Upper lobe of left lung (tissue), 4 donors: ENCODE data around the gene LRRN2.
"Not testable (repeated sequence)": the region's sequence is repeated elsewhere in the genome, so short reads cannot be mapped to it uniquely, and the experiment has no call there.

ENCODE experiments used
- EP300 ChIP-seq, 4 donors: sonication (generic); formaldehyde crosslinking; IDR thresholded peaks; one replicate each; pipeline ENCODE4 v1.5.1; 2017; ENCODE audit warnings: antibody characterized with exemption in 4 of 4, control low read depth in 2 of 4
- POLR2A ChIP-seq, 4 donors: fragments of 450-650 bp; IDR thresholded peaks; one replicate each; pipeline ENCODE4 v1.5.1; 2016 to 2017; ENCODE audit warnings: antibody characterized with exemption in 4 of 4, mild to moderate bottlenecking in 2 of 4
- POLR2AphosphoS5 ChIP-seq, 2 donors: sonication (generic); formaldehyde crosslinking; IDR thresholded peaks; one replicate each; pipeline ENCODE4 v1.5.1; 2017; ENCODE audit warnings: antibody characterized with exemption in 2 of 2
- TF ChIP-seq, protein P1 (sequence below), 6 experiments: fragments of 450-650 bp in 4 of 6; fragments of 200-600 bp in 2 of 6; sonication (generic) in 2 of 6; IDR thresholded peaks; one replicate each; pipeline ENCODE4 v1.5.1; 2016 to 2019; ENCODE audit warnings: antibody characterized with exemption in 6 of 6

DNA sequence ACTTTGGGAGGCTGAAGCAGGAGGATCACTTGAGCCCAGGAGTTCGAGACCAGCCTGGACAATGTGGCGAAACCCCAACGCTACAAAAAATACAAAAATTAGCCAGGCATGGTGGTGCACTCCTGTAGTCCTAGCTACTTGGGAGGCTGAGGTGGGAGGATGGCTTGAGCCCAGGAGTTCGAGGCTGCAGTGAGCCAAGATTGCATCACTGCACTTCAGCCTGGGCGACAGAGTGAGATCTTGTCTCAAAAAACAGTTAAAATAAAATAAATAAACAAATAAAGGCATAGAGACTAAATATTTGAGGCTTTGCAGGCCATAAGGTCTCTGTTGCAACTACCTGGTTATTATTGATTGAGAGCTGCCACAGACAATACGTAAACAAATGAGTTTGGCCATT is 41.9 kb upstream of the LRRN2 start:
- TF ChIP-seq POLR2A, EP300, POLR2AphosphoS5 (IDR thresholded peaks at IDR 0.05): not testable (repeated sequence)
- TF ChIP-seq, protein P1, sequence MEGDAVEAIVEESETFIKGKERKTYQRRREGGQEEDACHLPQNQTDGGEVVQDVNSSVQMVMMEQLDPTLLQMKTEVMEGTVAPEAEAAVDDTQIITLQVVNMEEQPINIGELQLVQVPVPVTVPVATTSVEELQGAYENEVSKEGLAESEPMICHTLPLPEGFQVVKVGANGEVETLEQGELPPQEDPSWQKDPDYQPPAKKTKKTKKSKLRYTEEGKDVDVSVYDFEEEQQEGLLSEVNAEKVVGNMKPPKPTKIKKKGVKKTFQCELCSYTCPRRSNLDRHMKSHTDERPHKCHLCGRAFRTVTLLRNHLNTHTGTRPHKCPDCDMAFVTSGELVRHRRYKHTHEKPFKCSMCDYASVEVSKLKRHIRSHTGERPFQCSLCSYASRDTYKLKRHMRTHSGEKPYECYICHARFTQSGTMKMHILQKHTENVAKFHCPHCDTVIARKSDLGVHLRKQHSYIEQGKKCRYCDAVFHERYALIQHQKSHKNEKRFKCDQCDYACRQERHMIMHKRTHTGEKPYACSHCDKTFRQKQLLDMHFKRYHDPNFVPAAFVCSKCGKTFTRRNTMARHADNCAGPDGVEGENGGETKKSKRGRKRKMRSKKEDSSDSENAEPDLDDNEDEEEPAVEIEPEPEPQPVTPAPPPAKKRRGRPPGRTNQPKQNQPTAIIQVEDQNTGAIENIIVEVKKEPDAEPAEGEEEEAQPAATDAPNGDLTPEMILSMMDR (IDR thresholded peaks at IDR 0.05) = not testable (repeated sequence)
